CD4-positive, alpha-beta T cell treated with Interleukin-15 for 1 hour (primary cell): Measurements from ENCODE around the gene KAT6B.
"Not testable (repeated sequence)": the region's sequence is repeated elsewhere in the genome, so short reads cannot be mapped to it uniquely, and the experiment has no call there.

Experiments
- DNase-seq: peaks from one replicate; pipeline ENCODE4 v3.0.0-alpha.2; 2020

The KAT6B gene

DNA sequence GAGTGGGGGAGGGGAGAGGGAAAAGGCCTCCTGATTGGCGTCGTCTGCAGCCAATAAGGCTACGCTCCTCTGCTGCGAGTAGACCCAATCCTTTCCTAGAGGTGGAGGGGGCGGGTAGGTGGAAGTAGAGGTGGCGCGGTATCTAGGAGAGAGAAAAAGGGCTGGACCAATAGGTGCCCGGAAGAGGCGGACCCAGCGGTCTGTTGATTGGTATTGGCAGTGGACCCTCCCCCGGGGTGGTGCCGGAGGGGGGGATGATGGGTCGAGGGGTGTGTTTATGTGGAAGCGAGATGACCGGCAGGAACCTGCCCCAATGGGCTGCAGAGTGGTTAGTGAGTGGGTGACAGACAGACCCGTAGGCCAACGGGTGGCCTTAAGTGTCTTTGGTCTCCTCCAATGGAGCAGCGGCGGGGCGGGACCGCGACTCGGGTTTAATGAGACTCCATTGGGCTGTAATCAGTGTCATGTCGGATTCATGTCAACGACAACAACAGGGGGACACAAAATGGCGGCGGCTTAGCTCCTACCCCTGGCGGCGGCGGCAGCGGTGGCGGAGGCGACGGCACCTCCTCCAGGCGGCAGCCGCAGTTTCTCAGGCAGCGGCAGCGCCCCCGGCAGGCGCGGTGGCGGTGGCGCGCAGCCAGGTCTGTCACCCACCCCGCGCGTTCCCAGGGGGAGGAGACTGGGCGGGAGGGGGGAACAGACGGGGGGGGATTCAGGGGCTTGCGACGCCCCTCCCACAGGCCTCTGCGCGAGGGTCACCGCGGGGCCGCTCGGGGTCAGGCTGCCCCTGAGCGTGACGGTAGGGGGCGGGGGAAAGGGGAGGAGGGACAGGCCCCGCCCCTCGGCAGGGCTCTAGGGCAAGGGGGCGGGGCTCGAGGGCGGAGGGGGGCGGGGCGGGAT is at the start of gene KAT6B:
Gene KAT6B, plus strand, starts transcription at position 459 of the 903 bp plus-strand sequence. CDS start 16,258 bp downstream, outside the sequence.
- DNase-seq = peak; percentile 100

- no peak for DNase-seq
These were observed 47.8 kb upstream of the KAT6B start for GRCh38 chr10:74778436-74779094.

DNA sequence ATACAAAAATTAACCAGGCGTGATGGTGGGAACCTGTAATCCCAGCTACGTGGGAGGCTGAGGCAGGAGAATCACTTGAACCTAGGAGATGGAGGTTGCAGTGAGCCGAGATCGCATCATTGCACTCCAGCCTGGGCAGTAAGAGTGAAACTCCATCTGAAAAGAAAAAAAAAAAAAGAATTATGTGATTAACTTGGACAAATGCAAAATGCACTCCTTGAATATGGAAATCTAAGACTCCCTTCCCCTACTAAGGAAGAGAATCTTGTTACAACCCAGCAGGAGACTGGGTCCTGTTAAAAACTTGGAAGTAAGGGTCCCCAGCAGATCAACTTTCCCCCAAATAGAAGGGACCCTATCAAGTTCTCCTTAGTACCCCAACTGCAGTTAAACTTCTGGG is 44.5 kb upstream of the KAT6B start:
- DNase-seq = not testable (repeated sequence)

GRCh38 chr10:74784462-74784861 is 41.9 kb upstream of the KAT6B start:
- no peak for DNase-seq

DNA sequence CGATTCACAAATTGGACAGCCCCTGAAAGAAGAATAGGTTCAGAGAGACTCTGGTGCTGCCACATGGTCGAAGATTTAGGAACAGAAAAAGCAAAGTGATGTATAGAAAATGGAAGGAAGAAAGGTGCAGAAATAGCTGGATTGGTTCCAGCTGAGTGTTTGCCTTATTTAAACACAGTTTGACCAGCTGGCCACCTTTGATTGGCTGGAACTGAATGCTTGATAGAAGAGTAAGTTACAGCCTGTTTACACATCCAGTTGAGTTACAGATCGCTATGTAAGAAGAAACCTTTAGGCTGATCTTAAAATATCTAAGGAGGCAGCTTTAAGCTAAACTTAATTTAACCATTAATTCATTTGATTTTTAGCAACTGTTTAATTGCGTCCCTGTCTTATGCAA is 40.3 kb upstream of the KAT6B start:
- DNase-seq = no peak

DNA sequence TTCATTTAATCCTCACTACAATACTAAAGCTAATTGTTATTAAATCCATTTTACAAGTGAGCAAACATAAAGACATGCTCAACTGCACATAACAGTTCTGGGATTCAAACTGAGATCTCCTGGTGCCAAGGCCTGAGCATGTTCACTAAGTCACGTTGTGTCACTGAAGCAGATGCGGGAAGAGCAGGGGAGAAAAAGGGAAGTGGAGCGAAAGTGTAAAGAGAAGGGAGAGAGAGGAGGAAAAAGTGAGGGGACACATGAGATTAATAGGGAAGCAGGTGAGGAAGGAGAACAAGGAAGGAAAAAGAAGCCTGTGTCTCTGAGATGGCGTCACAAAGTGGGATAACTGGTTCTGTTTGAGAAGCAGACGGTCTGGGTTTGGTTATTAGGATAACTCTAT is 38.9 kb upstream of the KAT6B start:
- no peak for DNase-seq

- DNase-seq = not testable (repeated sequence)
These were observed 34.4 kb upstream of the KAT6B start for GRCh38 chr10:74791979-74792378.

- no peak for DNase-seq
These were observed 33.7 kb upstream of the KAT6B start for GRCh38 chr10:74792726-74793125.

DNA sequence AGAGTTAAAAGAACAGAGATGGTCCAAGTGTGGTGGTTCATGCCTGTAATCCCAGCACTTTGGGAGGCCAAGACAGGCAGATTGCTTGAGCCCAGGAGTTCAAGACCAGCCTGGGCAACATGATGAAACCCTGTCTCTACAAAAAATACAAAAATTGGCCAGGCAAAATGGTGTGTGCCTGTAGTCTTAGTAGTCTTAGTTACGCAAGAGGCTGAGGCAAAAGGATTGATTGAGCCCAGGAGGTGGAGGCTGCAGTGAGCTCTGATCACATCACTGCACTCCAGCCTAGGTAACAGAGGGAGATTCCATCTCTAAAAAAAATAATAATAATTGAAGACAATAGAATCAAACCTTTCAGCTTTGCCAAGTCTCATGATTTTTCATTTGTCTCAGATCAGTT is 33.2 kb upstream of the KAT6B start:
- DNase-seq = not testable (repeated sequence)

GRCh38 chr10:74794531-74794930 is 31.9 kb upstream of the KAT6B start:
- no peak for DNase-seq

- no peak for DNase-seq
These were observed 28.9 kb upstream of the KAT6B start for GRCh38 chr10:74797550-74797949.

- DNase-seq = no peak
These were observed 26.6 kb upstream of the KAT6B start for GRCh38 chr10:74799721-74800221.

DNA sequence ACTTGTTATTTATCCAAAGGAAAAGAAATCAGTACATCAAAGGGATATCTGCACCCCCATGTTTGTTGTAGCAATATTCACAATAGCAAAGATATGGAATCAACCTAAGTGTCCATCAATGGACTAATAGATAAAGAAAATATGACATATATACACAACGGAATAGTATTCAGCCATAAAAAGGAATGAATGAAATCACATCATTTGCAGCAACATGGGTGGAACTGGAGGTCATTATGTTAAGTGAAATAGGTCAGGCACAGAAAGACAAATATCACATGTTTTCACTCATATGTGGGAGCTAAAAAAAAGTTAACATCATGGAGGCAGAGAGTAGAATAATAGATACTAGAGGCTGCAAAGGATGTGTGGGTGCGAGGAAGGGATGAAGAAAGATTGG is 25.0 kb upstream of the KAT6B start:
- DNase-seq = no peak

GRCh38 chr10:74808501-74808900 is 17.9 kb upstream of the KAT6B start:
- no peak for DNase-seq

DNA sequence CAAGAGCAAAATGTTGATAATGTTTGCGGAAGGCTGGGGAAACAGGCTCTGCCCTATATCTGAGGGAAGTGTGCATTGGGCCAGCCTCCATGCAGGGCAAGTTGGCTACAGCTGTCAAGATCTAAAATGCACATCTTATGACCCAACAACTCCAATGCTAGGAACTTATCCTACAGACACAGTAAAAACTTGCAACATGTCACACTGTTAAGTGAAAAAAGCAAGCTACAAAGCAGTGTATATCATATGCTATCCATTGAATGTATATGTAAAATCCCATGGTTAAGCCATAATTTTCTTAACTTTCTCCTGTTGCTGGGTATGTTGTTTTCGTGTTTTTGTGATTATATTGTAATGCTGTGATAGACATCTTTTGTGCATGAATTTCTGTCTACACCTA is 16.3 kb upstream of the KAT6B start:
- no peak for DNase-seq

DNA sequence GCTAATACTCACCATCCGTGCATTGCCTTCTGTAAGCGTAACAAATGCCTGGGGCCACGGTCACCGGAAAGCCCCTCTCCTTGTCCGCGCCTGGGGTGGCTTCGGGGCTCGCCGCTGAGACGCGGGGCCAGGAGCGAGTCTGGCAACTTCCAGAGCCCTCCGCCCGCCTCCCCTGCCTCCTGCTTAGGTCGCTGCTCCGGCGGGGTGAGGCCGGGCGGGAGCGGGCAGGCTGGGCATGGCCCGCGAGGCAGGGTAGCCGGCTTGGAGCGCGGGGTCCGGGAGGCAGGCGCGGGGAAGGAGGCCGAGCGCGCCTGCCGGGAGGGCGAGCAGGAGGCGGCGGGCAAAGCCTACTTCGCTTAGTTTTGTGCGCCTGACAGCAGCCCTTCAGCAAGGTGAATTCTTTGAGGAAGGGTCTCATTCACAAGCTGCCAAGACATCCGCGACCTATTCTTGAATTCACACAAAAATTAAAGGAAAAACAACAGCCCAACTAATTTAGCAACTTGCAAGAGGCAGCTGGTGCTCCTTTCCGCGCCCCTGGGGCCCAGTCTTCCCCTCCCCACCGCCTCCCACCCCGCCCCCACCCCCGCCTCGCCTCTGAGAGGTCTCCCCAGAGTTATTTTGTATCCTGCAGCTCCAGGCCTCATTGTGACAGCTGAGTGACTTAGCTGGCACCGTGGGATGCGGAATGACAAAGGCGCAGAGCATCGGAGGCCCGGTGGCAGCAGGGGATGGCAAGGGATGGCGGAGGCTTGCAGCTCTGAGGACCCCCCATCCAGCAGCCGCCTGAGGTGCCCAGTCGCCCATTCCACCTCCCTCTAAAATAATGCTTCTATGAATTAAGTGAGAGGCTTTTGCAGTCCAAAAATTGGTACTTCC is 12.8 kb upstream of the KAT6B start:
- no peak for DNase-seq

GRCh38 chr10:74814797-74815196 is 11.6 kb upstream of the KAT6B start:
- no peak for DNase-seq

- no peak for DNase-seq
These were observed 9.4 kb upstream of the KAT6B start for GRCh38 chr10:74816824-74817498.

DNA sequence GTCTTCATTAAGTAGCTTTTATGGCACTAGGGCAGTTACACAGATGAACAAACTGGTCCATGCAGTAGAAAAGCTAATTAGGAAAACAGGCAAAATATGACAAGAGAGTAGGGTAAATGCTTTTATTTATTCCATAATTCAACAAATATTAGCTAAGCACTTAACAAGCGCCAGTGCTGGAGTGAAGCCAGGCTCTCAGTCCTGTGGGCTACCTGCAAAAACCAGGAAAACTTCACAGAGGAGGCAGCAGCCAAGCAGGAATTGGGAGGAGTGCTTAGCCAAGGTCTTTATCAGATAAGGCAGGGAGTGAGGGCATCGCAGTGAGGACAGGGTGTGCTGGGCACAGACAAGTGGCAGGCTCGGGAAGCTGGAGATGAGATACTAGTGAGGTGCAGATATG is 4.9 kb upstream of the KAT6B start:
- no peak for DNase-seq

- DNase-seq = no peak
These were observed 4.3 kb upstream of the KAT6B start for GRCh38 chr10:74822101-74822500.

DNA sequence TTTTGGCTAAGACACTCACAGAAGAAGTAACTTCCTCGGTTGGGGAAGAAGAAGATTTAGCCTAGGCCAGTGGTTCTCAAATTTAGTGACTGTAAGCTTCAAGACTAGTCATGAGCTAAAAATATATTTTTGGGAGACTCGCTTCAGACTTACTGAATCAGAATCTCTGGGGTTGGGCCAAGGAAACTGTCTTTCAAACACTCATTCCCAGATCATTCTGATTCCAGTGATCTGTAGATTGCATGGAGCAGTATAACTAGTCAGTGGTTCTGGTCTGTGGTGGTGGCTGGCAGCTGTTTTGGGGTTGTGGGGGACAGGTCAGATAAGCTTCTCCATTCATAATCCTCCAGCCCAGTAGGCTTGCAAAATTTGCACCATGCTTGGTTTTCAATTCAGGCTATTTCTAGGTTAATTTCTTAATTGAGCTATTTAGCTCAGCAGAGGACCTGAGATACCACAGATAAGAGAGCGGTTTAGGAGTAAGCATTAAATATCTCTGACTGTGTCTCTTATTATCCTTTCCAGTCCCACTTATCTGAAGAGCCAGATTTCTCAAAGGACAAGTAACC is 3.8 kb upstream of the KAT6B start:
- DNase-seq = no peak

- DNase-seq = no peak
These were observed 2.6 kb upstream of the KAT6B start for GRCh38 chr10:74823791-74824183.
